HL-60 (cell line): ENCODE data around the gene KRTAP10-2.
"Not testable (repeated sequence)": the region's sequence is repeated elsewhere in the genome, so short reads cannot be mapped to it uniquely, and the experiment has no call there.

Source experiments
- CTCF ChIP-seq: IDR thresholded peaks from one replicate; pipeline ENCODE4 v1.5.1; 2011; ENCODE audit warnings: low read length, control low read depth, inconsistent platforms; ENCODE audit not compliant: insufficient read depth
- GABPA ChIP-seq: IDR thresholded peaks from 2 replicates; pipeline ENCODE4 v1.6.1; 2012; ENCODE audit warnings: low read depth
- POLR2AphosphoS5 ChIP-seq: IDR thresholded peaks from 2 replicates; pipeline ENCODE4 v1.6.1; 2012; ENCODE audit warnings: low read depth
- REST ChIP-seq: IDR thresholded peaks from 2 replicates; pipeline ENCODE4 v1.6.1; 2012; ENCODE audit warnings: low read depth; ENCODE audit not compliant: insufficient replicate concordance

- not testable (repeated sequence) for TF ChIP-seq CTCF, POLR2AphosphoS5, REST, GABPA
Observed at GRCh38 chr21:44573630-44574456, 22.5 kb upstream of the KRTAP10-2 start, which contains the start of gene KRTAP10-4.
